Measurements from ENCODE around the gene ALAD. TPM values are rescaled to one million over a fixed set of nuclear protein-coding genes. Genes with fewer than 3 reads are reported as not detected.
A peak's percentile ranks its signal among the peaks of the same experiment; 100 is the strongest.

Gene ALAD
- total RNA-seq, 1 donor from 2014 or later: 5.1 TPM

DNA sequence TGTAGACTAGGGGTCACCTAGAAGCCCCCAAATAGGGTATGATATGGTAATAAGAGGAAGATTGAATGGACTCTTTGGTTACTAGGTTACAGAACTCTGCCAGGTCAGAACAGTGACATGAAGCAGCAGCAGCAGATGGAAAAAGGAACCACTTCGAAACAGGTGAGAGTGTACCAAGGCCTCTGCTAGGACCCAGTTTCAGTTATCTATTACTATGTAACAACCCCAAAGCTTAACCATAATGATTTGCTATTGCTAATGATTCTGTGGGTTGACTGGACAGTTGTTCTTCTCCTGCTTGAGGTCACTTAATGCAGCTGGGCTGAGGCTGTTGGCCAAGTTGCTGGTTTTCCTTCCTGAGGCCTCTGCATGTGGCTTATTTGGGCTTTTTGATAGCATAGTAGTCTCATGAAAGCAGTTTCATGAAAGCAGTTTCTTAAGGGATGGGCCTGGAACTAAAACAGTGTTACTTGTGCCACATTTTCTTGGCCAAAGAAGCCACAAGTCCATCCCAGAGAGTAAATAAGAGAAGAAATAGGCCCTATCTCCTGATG, 27.1 kb upstream of the ALAD start:
- H3K4me3 ChIP-seq (ENCODE audit: low read depth, low read length): no peak overlapping the region
- DNase-seq (ENCODE audit: low read depth): no peak
- TF ChIP-seq, protein P1, sequence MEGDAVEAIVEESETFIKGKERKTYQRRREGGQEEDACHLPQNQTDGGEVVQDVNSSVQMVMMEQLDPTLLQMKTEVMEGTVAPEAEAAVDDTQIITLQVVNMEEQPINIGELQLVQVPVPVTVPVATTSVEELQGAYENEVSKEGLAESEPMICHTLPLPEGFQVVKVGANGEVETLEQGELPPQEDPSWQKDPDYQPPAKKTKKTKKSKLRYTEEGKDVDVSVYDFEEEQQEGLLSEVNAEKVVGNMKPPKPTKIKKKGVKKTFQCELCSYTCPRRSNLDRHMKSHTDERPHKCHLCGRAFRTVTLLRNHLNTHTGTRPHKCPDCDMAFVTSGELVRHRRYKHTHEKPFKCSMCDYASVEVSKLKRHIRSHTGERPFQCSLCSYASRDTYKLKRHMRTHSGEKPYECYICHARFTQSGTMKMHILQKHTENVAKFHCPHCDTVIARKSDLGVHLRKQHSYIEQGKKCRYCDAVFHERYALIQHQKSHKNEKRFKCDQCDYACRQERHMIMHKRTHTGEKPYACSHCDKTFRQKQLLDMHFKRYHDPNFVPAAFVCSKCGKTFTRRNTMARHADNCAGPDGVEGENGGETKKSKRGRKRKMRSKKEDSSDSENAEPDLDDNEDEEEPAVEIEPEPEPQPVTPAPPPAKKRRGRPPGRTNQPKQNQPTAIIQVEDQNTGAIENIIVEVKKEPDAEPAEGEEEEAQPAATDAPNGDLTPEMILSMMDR (conservative IDR thresholded peaks at IDR 0.05; ENCODE audit: low read depth, low read length): no peak

DNA sequence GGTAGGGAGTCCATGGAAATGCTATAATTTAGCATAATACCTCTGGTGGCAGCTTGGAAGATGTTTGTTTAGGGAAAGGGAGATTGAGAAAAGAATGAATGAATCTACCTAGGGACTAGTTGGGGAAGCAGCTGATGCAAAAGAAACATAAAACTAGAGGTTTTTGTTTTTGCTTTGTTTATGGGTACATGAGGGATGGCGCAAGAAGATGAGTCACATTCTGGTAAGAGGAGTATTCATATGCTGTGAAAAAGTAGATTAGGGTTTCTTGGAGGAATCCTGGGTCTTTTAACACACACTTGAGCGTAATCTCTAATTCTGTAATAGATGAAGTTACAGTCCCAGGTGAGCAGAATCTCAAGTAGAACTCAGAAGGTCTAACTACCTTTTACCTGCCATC, 26.5 kb upstream of the ALAD start:
- TF ChIP-seq, protein P1 (conservative IDR thresholded peaks at IDR 0.05; ENCODE audit: low read depth, low read length): no peak
- H3K4me3 ChIP-seq (ENCODE audit: low read depth, low read length): no peak overlapping the region
- peak; percentile 3 for DNase-seq (ENCODE audit: low read depth)

DNA sequence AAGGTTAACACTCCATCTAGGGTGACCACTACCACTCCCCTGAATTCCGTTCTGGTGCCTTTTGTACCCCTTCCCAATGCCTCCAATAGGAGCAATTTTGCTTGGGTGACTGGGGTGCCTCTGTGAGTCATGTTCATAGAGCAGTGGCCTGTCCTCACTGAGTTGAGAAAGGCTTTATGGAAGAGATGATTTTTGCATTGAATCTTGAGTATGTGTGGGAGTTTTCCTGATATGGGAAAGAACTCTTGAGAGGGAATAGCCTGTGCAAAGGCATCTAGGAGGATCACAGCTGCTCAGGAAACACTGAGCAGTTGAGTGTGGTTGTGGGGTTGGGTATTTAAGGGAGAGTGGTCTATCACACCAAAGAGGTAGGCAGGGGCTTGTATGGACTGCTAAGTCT, 25.6 kb upstream of the ALAD start:
- DNase-seq (ENCODE audit: low read depth): no peak
- H3K4me3 ChIP-seq (ENCODE audit: low read depth, low read length): no peak overlapping the region
- TF ChIP-seq, protein P1 (conservative IDR thresholded peaks at IDR 0.05; ENCODE audit: low read depth, low read length): no peak

DNA sequence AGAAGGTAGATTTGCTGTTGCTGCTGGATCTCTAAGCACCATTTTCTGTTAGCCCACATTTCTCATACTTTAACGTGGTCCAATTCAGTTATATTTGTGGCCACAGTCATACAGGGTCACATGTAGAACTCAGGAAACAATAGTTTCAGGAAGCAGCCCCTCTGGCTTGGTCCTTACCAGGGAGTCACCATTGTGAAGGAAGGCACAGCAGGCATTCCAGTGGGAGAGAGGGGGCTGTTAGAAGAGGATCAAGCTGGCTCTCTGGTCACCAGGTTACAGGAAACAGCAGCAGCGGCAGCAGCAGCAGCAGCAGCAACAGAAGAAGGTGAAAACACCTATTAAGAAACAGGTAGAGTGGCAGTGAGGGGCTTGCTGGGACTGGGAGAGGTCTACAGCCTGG, 24.0 kb upstream of the ALAD start:
- TF ChIP-seq, protein P1 (conservative IDR thresholded peaks at IDR 0.05; ENCODE audit: low read depth, low read length): no peak
- DNase-seq (ENCODE audit: low read depth): no peak

DNA sequence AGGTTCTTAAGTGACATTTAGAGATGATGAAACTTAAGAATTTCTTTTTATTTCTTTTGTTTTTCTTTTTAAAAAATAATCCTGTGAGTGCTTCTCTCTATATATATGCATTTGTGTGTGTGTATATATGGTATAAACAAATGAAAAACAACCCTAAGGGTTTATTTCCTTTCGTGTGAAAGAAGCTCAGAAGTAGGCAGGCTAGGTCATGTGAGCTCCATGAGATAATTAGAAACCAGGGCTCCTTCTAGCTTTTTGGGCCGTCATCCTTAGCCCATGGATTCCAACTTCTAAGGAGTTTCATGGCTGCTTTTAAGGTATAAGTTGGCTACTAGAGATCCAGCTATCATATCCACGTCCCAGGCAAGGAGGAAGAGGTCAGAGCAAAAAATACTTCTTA, 20.6 kb upstream of the ALAD start:
- TF ChIP-seq, protein P1 (conservative IDR thresholded peaks at IDR 0.05; ENCODE audit: low read depth, low read length): no peak
- no peak for DNase-seq (ENCODE audit: low read depth)
- no peak overlapping the region for H3K4me3 ChIP-seq (ENCODE audit: low read depth, low read length)

More for the DNA sequence above, 24.0 kb upstream of the ALAD start:
- no peak overlapping the region for H3K4me3 ChIP-seq (ENCODE audit: low read depth, low read length)

DNA sequence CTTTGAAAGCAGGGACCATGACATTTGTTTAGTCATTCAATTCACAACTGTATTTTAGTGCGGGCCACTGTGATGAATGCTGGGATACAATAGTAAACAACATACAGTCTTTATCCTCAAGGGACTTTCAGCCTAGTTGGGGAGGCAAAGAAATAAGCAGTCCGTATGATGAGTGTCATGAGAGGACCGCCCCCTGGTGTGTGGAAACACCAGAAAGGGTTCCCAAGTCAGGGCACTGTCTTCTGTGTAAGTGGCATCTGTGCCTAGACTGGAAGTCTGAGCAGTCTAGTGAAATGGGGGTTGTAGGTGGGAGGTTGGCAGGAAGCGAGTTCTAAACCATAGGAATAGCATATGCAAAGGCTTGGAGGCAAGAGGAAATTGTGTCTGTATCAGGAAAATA, 16.3 kb upstream of the ALAD start:
- H3K4me3 ChIP-seq (ENCODE audit: low read depth, low read length): no peak overlapping the region
- TF ChIP-seq, protein P1 (conservative IDR thresholded peaks at IDR 0.05; ENCODE audit: low read depth, low read length): no peak
- no peak for DNase-seq (ENCODE audit: low read depth)

DNA sequence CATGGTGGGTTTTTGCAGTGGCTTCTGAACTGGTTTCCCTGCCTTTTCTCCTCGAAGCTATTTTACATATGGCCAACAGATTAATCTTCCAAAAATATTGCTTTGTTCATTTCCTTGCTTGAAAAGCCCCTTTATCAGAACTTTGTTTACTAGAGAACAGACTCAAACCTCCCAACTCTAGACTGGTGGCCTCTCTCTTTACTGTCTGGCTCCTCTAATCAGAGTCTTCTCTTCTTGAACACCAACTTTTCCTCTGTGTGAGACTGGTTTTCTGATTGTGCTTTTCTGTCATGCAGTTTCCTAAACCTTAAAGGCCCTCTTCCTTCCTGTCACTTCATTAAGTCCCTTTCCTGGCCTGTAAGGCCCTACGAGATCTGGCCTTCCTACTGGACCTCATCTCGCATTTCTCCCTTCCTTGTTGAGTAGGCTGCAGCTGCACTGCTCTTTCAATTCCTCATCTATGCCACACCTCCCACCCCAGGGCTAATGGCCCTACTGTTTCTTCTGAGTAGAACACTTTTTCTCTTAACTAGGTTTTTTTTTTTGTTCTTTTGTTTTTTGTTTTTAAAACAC, 15.2 kb upstream of the ALAD start:
- H3K4me3 ChIP-seq (ENCODE audit: low read depth, low read length): no peak overlapping the region
- TF ChIP-seq, protein P1 (conservative IDR thresholded peaks at IDR 0.05; ENCODE audit: low read depth, low read length): no peak
- no peak for DNase-seq (ENCODE audit: low read depth)
